HepG2 (cell line): ENCODE data around the gene LANCL1. TPM values are rescaled to one million over a fixed set of nuclear protein-coding genes. Genes with fewer than 3 reads are reported as not detected.

Experiments used
- ERF ChIP-seq: IDR thresholded peaks from 2 replicates; pipeline ENCODE4 v1.6.1; 2018; ENCODE audit warnings: missing biosample characterization, missing genetic modification reagents
- FOSL1 ChIP-seq: sonication (generic); formaldehyde crosslinking; IDR thresholded peaks from 2 replicates; pipeline ENCODE4 v1.9.0; 2021; ENCODE audit warnings: missing genetic modification reagents, borderline replicate concordance
- HDAC2 ChIP-seq: sonication (generic); formaldehyde crosslinking; IDR thresholded peaks from 2 replicates; pipeline ENCODE4 v1.4.0; 2020; ENCODE audit warnings: missing genetic modification reagents
- HES4 ChIP-seq: sonication (generic); formaldehyde crosslinking; IDR thresholded peaks from 2 replicates; pipeline ENCODE4 v1.9.0; 2021; ENCODE audit warnings: mild to moderate bottlenecking, missing genetic modification reagents, borderline replicate concordance
- KLF15 ChIP-seq: sonication (generic); formaldehyde crosslinking; IDR thresholded peaks from 2 replicates; pipeline ENCODE4 v1.8.1; 2023; ENCODE audit warnings: borderline replicate concordance, mild to moderate bottlenecking, inconsistent platforms, missing genetic modification reagents, mixed read lengths
- NONO ChIP-seq, 2 experiments: fragments of 450-650 bp in 1 of 2; sonication (generic) in 1 of 2; formaldehyde crosslinking in 1 of 2; IDR thresholded peaks in 1 of 2; conservative IDR thresholded peaks in 1 of 2; 2 replicates each; pipeline versions ENCODE4 v1.6.1 to v1.8.0; 2017 to 2022; ENCODE audit warnings: mild to moderate bottlenecking in 1 of 2, missing genetic modification reagents in 1 of 2, moderate library complexity in 1 of 2
- NR2C2 ChIP-seq: sonication (generic); formaldehyde crosslinking; IDR thresholded peaks from 2 replicates; pipeline ENCODE4 v1.4.0; 2020; ENCODE audit warnings: missing genetic modification reagents, mild to moderate bottlenecking, moderate library complexity, borderline replicate concordance
- RAD21 ChIP-seq: fragments of 450-650 bp; formaldehyde crosslinking; IDR thresholded peaks from 2 replicates; pipeline ENCODE4 v1.5.0; 2020; ENCODE audit warnings: mild to moderate bottlenecking
- SP140L ChIP-seq: sonication (generic); formaldehyde crosslinking; IDR thresholded peaks from 2 replicates; pipeline ENCODE4 v1.4.0; 2020; ENCODE audit warnings: missing genetic modification reagents, borderline replicate concordance
- THAP11 ChIP-seq: IDR thresholded peaks from 2 replicates; pipeline ENCODE4 v1.6.1; 2016; ENCODE audit warnings: missing biosample characterization, missing genetic modification reagents
- WIZ ChIP-seq: sonication (generic); formaldehyde crosslinking; IDR thresholded peaks from 2 replicates; pipeline ENCODE4 v1.5.1; 2020; ENCODE audit warnings: mild to moderate bottlenecking, missing genetic modification reagents
- ZBTB8A ChIP-seq: sonication (generic); formaldehyde crosslinking; IDR thresholded peaks from 2 replicates; pipeline ENCODE4 v1.4.0; 2020; ENCODE audit warnings: mild to moderate bottlenecking, low read depth, missing genetic modification reagents, borderline replicate concordance
- ZFP62 ChIP-seq: sonication (generic); formaldehyde crosslinking; IDR thresholded peaks from 2 replicates; pipeline ENCODE4 v1.4.0; 2020; ENCODE audit warnings: missing genetic modification reagents
- ZFX ChIP-seq: sonication (generic); formaldehyde crosslinking; IDR thresholded peaks from 2 replicates; pipeline ENCODE4 v1.4.0; 2020; ENCODE audit warnings: mild to moderate bottlenecking, low read depth, missing genetic modification reagents, moderate library complexity
- ZNF101 ChIP-seq: sonication (generic); formaldehyde crosslinking; IDR thresholded peaks from 2 replicates; pipeline ENCODE4 v1.4.0; 2020; ENCODE audit warnings: mild to moderate bottlenecking, low read depth, missing genetic modification reagents, borderline replicate concordance
- ZNF501 ChIP-seq: sonication (generic); formaldehyde crosslinking; IDR thresholded peaks from 2 replicates; pipeline ENCODE4 v1.5.1; 2020; ENCODE audit warnings: mild to moderate bottlenecking, moderate library complexity, missing genetic modification reagents
- ZNF572 ChIP-seq: sonication (generic); formaldehyde crosslinking; IDR thresholded peaks from 2 replicates; pipeline ENCODE4 v1.5.1; 2020; ENCODE audit warnings: mild to moderate bottlenecking, missing genetic modification reagents
- ZNF616 ChIP-seq: sonication (generic); formaldehyde crosslinking; IDR thresholded peaks from 2 replicates; pipeline ENCODE4 v1.5.0; 2020; ENCODE audit warnings: low read depth, mild to moderate bottlenecking, missing genetic modification reagents
- ZNF652 ChIP-seq: IDR thresholded peaks from 2 replicates; pipeline ENCODE4 v1.6.1; 2016; ENCODE audit warnings: low read depth, borderline replicate concordance
- ZNF761 ChIP-seq: sonication (generic); formaldehyde crosslinking; conservative IDR thresholded peaks from 2 replicates; pipeline ENCODE4 v1.4.0; 2020; ENCODE audit warnings: mild to moderate bottlenecking, missing genetic modification reagents
- ZNF781 ChIP-seq: sonication (generic); formaldehyde crosslinking; IDR thresholded peaks from 2 replicates; pipeline ENCODE4 v1.5.1; 2020; ENCODE audit warnings: borderline replicate concordance, mild to moderate bottlenecking, missing genetic modification reagents; ENCODE audit errors: not compliant biosample characterization
- ZNF790 ChIP-seq: sonication (generic); formaldehyde crosslinking; IDR thresholded peaks from 2 replicates; pipeline ENCODE4 v1.8.0; 2022; ENCODE audit warnings: missing genetic modification reagents, mild to moderate bottlenecking, borderline replicate concordance
- polyA plus RNA-seq, 8 experiments: library from polyadenylated mRNA; depleted of rRNA in 3 of 8; stranded (reverse) in 7 of 8; unstranded in 1 of 8; fragments of >200 nt; fragmentation: Illumina TruSeq in 4 of 8; extraction: Trizol in 4 of 8; gene quantifications; 2 replicates each; pipeline versions ENCODE4 v1.2.1 to v1.2.3, GENCODE V29; 2011 to 2016; ENCODE audit warnings: low read depth in 4 of 8, missing spikeins in 1 of 8, mixed read lengths in 1 of 8; ENCODE audit not compliant: insufficient read depth in 1 of 8
- total RNA-seq, 5 experiments: library from RNA; depleted of rRNA; stranded (reverse); fragments of >200 nt; fragmentation: Illumina TruSeq; extraction: Trizol; gene quantifications; 2 replicates each; pipeline ENCODE4 v1.2.3, GENCODE V29; 2016; ENCODE audit warnings: low read depth in 1 of 5
- TF ChIP-seq, protein P1 (sequence below): sonication (generic); formaldehyde crosslinking; IDR thresholded peaks from 2 replicates; pipeline ENCODE4 v1.4.0; 2020; ENCODE audit warnings: missing genetic modification reagents
- TF ChIP-seq, protein P2 (sequence below): sonication (generic); formaldehyde crosslinking; IDR thresholded peaks from 2 replicates; pipeline ENCODE4 v1.4.0; 2020; ENCODE audit warnings: missing genetic modification reagents, borderline replicate concordance
- TF ChIP-seq, protein P3 (sequence below): sonication (generic); formaldehyde crosslinking; conservative IDR thresholded peaks from 2 replicates; pipeline ENCODE4 v1.4.0; 2020; ENCODE audit warnings: missing genetic modification reagents

The LANCL1 gene
- total and polyA plus RNA-seq, 2 of the 13 experiments (the other 11 are each of a cell fraction or from before 2014, with no cell fraction given), result 53.5 to 67.7 TPM

DNA sequence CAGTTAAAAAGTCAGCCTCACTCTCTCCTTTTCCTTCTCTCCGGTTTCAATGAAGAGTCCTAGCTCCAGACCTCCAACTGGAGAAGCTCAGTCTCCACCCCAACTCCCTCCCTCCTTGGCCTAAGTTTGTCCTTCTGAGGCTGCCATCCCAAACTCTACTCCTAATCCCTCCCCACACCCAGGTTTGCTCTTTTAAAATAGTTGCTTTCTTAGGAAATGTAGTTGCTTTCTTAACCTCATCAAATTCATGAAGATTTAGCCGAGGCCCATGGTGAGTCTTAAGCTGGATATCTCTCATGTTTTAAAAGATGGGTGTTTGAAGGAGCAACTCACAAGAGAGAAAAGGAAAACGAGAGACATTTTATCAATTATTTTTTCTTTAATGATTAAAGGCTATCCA, 937 bp upstream of the LANCL1 start (continued):
- TF ChIP-seq SP140L (CRISPR knock-in tag), result peak; percentile 46; the same call in 1 of the 2 replicates
- no peak for TF ChIP-seq ZNF572 (CRISPR knock-in tag)
- TF ChIP-seq ZFX (CRISPR knock-in tag), result peak; percentile 48
- peak; percentile 39; the same call in 1 of the 2 replicates for TF ChIP-seq NR2C2 (CRISPR knock-in tag)
- TF ChIP-seq, protein P1, sequence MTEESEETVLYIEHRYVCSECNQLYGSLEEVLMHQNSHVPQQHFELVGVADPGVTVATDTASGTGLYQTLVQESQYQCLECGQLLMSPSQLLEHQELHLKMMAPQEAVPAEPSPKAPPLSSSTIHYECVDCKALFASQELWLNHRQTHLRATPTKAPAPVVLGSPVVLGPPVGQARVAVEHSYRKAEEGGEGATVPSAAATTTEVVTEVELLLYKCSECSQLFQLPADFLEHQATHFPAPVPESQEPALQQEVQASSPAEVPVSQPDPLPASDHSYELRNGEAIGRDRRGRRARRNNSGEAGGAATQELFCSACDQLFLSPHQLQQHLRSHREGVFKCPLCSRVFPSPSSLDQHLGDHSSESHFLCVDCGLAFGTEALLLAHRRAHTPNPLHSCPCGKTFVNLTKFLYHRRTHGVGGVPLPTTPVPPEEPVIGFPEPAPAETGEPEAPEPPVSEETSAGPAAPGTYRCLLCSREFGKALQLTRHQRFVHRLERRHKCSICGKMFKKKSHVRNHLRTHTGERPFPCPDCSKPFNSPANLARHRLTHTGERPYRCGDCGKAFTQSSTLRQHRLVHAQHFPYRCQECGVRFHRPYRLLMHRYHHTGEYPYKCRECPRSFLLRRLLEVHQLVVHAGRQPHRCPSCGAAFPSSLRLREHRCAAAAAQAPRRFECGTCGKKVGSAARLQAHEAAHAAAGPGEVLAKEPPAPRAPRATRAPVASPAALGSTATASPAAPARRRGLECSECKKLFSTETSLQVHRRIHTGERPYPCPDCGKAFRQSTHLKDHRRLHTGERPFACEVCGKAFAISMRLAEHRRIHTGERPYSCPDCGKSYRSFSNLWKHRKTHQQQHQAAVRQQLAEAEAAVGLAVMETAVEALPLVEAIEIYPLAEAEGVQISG (CRISPR knock-in tag), result 0 out of 2 replicates have a peak, but pooled peaks have one; percentile 44
- no peak for TF ChIP-seq ZNF101 (CRISPR knock-in tag)
- TF ChIP-seq ZNF761 (CRISPR knock-in tag), result 0 out of 2 replicates have a peak, but pooled peaks have one; percentile 51
- peak; percentile 82 for TF ChIP-seq THAP11 (CRISPR knock-in tag)
- TF ChIP-seq ZFP62 (CRISPR knock-in tag), result no peak
- TF ChIP-seq ERF (CRISPR knock-in tag), result no peak
- no peak for TF ChIP-seq KLF15
- TF ChIP-seq, protein P2, sequence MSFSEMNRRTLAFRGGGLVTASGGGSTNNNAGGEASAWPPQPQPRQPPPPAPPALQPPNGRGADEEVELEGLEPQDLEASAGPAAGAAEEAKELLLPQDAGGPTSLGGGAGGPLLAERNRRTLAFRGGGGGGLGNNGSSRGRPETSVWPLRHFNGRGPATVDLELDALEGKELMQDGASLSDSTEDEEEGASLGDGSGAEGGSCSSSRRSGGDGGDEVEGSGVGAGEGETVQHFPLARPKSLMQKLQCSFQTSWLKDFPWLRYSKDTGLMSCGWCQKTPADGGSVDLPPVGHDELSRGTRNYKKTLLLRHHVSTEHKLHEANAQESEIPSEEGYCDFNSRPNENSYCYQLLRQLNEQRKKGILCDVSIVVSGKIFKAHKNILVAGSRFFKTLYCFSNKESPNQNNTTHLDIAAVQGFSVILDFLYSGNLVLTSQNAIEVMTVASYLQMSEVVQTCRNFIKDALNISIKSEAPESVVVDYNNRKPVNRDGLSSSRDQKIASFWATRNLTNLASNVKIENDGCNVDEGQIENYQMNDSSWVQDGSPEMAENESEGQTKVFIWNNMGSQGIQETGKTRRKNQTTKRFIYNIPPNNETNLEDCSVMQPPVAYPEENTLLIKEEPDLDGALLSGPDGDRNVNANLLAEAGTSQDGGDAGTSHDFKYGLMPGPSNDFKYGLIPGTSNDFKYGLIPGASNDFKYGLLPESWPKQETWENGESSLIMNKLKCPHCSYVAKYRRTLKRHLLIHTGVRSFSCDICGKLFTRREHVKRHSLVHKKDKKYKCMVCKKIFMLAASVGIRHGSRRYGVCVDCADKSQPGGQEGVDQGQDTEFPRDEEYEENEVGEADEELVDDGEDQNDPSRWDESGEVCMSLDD (CRISPR knock-in tag), result no peak
- no peak for TF ChIP-seq ZNF616 (CRISPR knock-in tag)
- TF ChIP-seq ZNF652 (CRISPR knock-in tag), result no peak
- no peak for TF ChIP-seq FOSL1 (CRISPR knock-in tag)
- 0 out of 2 replicates have a peak, but pooled peaks have one; percentile 17 for TF ChIP-seq HDAC2 (CRISPR knock-in tag)
- TF ChIP-seq ZNF781, result no peak
- no peak for TF ChIP-seq ZNF790 (CRISPR knock-in tag)
- no peak for TF ChIP-seq HES4 (CRISPR knock-in tag)
- no peak for TF ChIP-seq ZBTB8A (CRISPR knock-in tag)
- TF ChIP-seq, protein P3, sequence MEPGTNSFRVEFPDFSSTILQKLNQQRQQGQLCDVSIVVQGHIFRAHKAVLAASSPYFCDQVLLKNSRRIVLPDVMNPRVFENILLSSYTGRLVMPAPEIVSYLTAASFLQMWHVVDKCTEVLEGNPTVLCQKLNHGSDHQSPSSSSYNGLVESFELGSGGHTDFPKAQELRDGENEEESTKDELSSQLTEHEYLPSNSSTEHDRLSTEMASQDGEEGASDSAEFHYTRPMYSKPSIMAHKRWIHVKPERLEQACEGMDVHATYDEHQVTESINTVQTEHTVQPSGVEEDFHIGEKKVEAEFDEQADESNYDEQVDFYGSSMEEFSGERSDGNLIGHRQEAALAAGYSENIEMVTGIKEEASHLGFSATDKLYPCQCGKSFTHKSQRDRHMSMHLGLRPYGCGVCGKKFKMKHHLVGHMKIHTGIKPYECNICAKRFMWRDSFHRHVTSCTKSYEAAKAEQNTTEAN (CRISPR knock-in tag), result no peak
- no peak for TF ChIP-seq RAD21 (CRISPR knock-in tag)
- no peak for TF ChIP-seq ZNF501 (CRISPR knock-in tag)
- no peak for TF ChIP-seq NONO (IDR thresholded peaks at IDR 0.05)
- TF ChIP-seq NONO (CRISPR knock-in tag; conservative IDR thresholded peaks at IDR 0.05), result no peak
- no peak for TF ChIP-seq WIZ (CRISPR knock-in tag)
